NOMO-1 treated with dmso at 0.1 percent for 144 hours (cell line): Measurements from ENCODE around the gene ERO1A.

Experiments
- DNase-seq: peaks from one replicate; lab custom pipeline; 2025; ENCODE audit not compliant: unreplicated experiment; lab: John Stamatoyannopoulos, UW

The ERO1A gene

GRCh38 chr14:52609445-52610044 is 85.8 kb downstream of the ERO1A start:
- DNase-seq, result no peak

GRCh38 chr14:52607061-52607460 is 88.3 kb downstream of the ERO1A start:
- no peak for DNase-seq

GRCh38 chr14:52602131-52602530 is 93.2 kb downstream of the ERO1A start:
- no peak for DNase-seq

- DNase-seq, result no peak
Observed at GRCh38 chr14:52599974-52600373, 95.4 kb downstream of the ERO1A start.

- no peak for DNase-seq
Observed at GRCh38 chr14:52598568-52598967, 96.8 kb downstream of the ERO1A start.

GRCh38 chr14:52596861-52597260 is 98.5 kb downstream of the ERO1A start:
- no peak for DNase-seq

GRCh38 chr14:52596320-52596719 is 99.0 kb downstream of the ERO1A start:
- DNase-seq, result no peak

- DNase-seq, result no peak
Observed at GRCh38 chr14:52590318-52590717, 105.0 kb downstream of the ERO1A start.
